NT2/D1 (cell line): Measurements from ENCODE around the gene SP140L.

ENCODE experiments used
- SUZ12 ChIP-seq: IDR thresholded peaks from 2 replicates; pipeline ENCODE4 v1.6.1; 2011; ENCODE audit not compliant: insufficient read length, insufficient read depth; ENCODE audit errors: extremely low read depth
- YY1 ChIP-seq: IDR thresholded peaks from 2 replicates; pipeline ENCODE4 v1.6.1; 2011; ENCODE audit not compliant: insufficient read length, insufficient read depth
- ZNF274 ChIP-seq: IDR thresholded peaks from 2 replicates; pipeline ENCODE4 v1.6.1; 2011; ENCODE audit warnings: mild to moderate bottlenecking, low read depth, low read length

DNA sequence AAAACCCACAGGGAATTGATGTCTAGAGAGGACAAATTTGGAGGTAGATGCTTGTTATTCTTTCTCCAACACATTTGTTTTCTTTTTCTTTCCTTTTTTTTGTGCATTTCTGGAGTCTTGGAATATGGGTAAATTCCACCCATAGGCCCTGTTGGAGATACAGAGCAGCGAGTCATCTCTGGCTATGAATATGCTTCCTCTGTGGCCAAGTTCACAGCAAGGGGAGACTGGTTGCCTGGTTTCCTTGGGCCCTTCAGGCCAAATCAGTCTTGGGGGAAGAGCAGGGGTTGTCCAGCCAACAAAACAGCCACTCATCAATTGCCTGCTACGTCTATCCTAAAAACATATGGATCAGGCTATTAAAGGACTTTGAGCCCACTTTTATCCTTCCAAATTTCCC is 116.5 kb downstream of the SP140L start:
- TF ChIP-seq YY1 (no peak), SUZ12 (no peak), ZNF274 (no peak)
